Measurements from ENCODE around the gene TMED10. TPM values are rescaled to one million over a fixed set of nuclear protein-coding genes. Genes with fewer than 3 reads are reported as not detected.

The TMED10 gene
- total and polyA plus RNA-seq, 2 donors (not counting 1 experiment from before 2014, with no cell fraction given), result 223 to 333 TPM

- H3K4me3 ChIP-seq (replicated peaks in 1 of 4; ENCODE audit: control extremely low read depth in 1 of 4, insufficient read depth in 1 of 4, low read depth in 3 of 4, low read length in 4 of 4), result no peak overlapping the region
- TF ChIP-seq, protein P1, sequence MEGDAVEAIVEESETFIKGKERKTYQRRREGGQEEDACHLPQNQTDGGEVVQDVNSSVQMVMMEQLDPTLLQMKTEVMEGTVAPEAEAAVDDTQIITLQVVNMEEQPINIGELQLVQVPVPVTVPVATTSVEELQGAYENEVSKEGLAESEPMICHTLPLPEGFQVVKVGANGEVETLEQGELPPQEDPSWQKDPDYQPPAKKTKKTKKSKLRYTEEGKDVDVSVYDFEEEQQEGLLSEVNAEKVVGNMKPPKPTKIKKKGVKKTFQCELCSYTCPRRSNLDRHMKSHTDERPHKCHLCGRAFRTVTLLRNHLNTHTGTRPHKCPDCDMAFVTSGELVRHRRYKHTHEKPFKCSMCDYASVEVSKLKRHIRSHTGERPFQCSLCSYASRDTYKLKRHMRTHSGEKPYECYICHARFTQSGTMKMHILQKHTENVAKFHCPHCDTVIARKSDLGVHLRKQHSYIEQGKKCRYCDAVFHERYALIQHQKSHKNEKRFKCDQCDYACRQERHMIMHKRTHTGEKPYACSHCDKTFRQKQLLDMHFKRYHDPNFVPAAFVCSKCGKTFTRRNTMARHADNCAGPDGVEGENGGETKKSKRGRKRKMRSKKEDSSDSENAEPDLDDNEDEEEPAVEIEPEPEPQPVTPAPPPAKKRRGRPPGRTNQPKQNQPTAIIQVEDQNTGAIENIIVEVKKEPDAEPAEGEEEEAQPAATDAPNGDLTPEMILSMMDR (conservative IDR thresholded peaks at IDR 0.05 in 1 of 2, IDR thresholded peaks at IDR 0.05 in 1 of 2; ENCODE audit: low read depth in 1 of 2, low read length in 2 of 2), result no peak
- TF ChIP-seq EZH2 (IDR thresholded peaks at IDR 0.05; ENCODE audit: low read length, missing control alignments), result no peak
- H3K27me3 ChIP-seq (ENCODE audit: control insufficient read depth, insufficient read depth, low read length), result no peaks in the 10 kb centered on the region
- H3K4me1 ChIP-seq (ENCODE audit: control insufficient read depth, extremely low read depth, insufficient read depth, low read length), result no peaks in the 10 kb centered on the region
- no peaks in the 10 kb centered on the region for H4K20me1 ChIP-seq (ENCODE audit: control insufficient read depth, extremely low read depth, insufficient read depth, low read length)
- H2AFZ ChIP-seq (ENCODE audit: low read length), result no peak overlapping the region
- no peak overlapping the region for H3K4me2 ChIP-seq (ENCODE audit: extremely low read depth, insufficient read depth, low read length)
- H3K27ac ChIP-seq (ENCODE audit: insufficient read depth, low read length), result no peak overlapping the region
- no peaks in the 10 kb centered on the region for H3K36me3 ChIP-seq (ENCODE audit: control insufficient read depth, insufficient read depth, low read length)
- no peaks in the 10 kb centered on the region for H3K79me2 ChIP-seq (ENCODE audit: control insufficient read depth, insufficient read depth, low read length)
- no peaks in the 10 kb centered on the region for H3K9me3 ChIP-seq (ENCODE audit: control insufficient read depth, insufficient read depth, low read depth, low read length)
- DNase-seq (ENCODE audit: low read depth in 2 of 2), result no peak
- H3K9ac ChIP-seq (ENCODE audit: insufficient read depth, low read length), result no peak overlapping the region
Measured at GRCh38 chr14:75188520-75189268, 12.3 kb upstream of the TMED10 start.

DNA sequence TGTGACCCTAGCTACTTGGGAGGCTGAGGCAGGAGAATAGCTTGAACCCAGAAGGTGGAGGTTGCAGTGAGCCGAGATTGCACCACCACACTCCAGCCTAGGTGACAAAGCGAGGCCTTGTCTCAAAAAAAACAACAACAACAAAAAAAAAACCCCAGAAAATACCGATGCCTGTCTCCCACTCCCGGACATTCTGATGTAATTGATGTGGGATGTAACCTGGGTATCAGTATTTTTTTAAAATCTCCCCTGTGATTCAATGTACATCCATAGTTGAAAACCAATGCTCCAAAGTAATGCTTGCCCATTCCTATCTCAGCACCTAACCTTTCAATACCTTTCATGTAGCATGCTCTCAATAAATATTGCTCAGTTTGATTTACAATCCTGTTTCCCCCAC, 11.7 kb upstream of the TMED10 start:
- Histone ChIP-seq H2AFZ (ENCODE audit: low read length) (no peak overlapping the region), H3K36me3 (ENCODE audit: control insufficient read depth, insufficient read depth, low read length) (no peaks in the 10 kb centered on the region), H3K4me2 (ENCODE audit: extremely low read depth, insufficient read depth, low read length) (no peak overlapping the region), H3K4me3 (replicated peaks in 1 of 4; ENCODE audit: control extremely low read depth in 1 of 4, insufficient read depth in 1 of 4, low read depth in 3 of 4, low read length in 4 of 4) (no peak overlapping the region), H3K27me3 (ENCODE audit: control insufficient read depth, insufficient read depth, low read length) (no peaks in the 10 kb centered on the region), H3K79me2 (ENCODE audit: control insufficient read depth, insufficient read depth, low read length) (no peaks in the 10 kb centered on the region), H3K27ac (ENCODE audit: insufficient read depth, low read length) (no peak overlapping the region), H3K4me1 (ENCODE audit: control insufficient read depth, extremely low read depth, insufficient read depth, low read length) (peaks cover 2% of the 10 kb centered on the region), H3K9ac (ENCODE audit: insufficient read depth, low read length) (no peak overlapping the region), H3K9me3 (ENCODE audit: control insufficient read depth, insufficient read depth, low read depth, low read length) (no peaks in the 10 kb centered on the region), H4K20me1 (ENCODE audit: control insufficient read depth, extremely low read depth, insufficient read depth, low read length) (no peaks in the 10 kb centered on the region)
- DNase-seq (ENCODE audit: low read depth in 2 of 2), result no peak
- TF ChIP-seq, protein P1 (conservative IDR thresholded peaks at IDR 0.05 in 1 of 2, IDR thresholded peaks at IDR 0.05 in 1 of 2; ENCODE audit: low read depth in 1 of 2, low read length in 2 of 2), result no peak
- TF ChIP-seq EZH2 (IDR thresholded peaks at IDR 0.05; ENCODE audit: low read length, missing control alignments), result no peak

DNA sequence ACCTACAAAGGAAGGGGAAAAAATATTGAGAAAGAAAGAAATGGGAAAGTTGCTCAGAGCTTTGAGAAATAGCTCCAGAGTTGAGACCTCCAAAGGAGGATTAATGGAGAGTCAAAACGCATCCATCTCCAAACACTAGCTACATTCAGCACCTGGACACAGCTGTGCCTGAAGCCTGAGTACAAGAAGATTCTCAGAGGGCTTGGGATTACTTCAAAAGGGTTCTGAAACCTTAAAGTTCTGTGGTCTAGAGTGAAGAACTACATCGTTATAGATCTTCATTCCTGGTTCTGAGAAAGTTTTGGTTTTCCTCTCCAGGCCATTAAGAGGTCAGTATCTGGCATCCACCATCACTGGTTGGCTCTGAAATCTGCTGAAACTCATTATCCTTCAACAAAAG, 10.5 kb upstream of the TMED10 start:
- no peak overlapping the region for H3K4me3 ChIP-seq (replicated peaks in 1 of 4; ENCODE audit: control extremely low read depth in 1 of 4, insufficient read depth in 1 of 4, low read depth in 3 of 4, low read length in 4 of 4)
- H3K4me2 ChIP-seq (ENCODE audit: extremely low read depth, insufficient read depth, low read length), result no peak overlapping the region
- H3K27me3 ChIP-seq (ENCODE audit: control insufficient read depth, insufficient read depth, low read length), result no peaks in the 10 kb centered on the region
- DNase-seq (ENCODE audit: low read depth in 2 of 2), result no peak
- no peaks in the 10 kb centered on the region for H3K79me2 ChIP-seq (ENCODE audit: control insufficient read depth, insufficient read depth, low read length)
- no peaks in the 10 kb centered on the region for H4K20me1 ChIP-seq (ENCODE audit: control insufficient read depth, extremely low read depth, insufficient read depth, low read length)
- H3K36me3 ChIP-seq (ENCODE audit: control insufficient read depth, insufficient read depth, low read length), result no peaks in the 10 kb centered on the region
- peaks cover 2% of the 10 kb centered on the region for H3K4me1 ChIP-seq (ENCODE audit: control insufficient read depth, extremely low read depth, insufficient read depth, low read length)
- no peak overlapping the region for H3K9ac ChIP-seq (ENCODE audit: insufficient read depth, low read length)
- H3K9me3 ChIP-seq (ENCODE audit: control insufficient read depth, insufficient read depth, low read depth, low read length), result no peaks in the 10 kb centered on the region
- no peak overlapping the region for H2AFZ ChIP-seq (ENCODE audit: low read length)
- H3K27ac ChIP-seq (ENCODE audit: insufficient read depth, low read length), result no peak overlapping the region
- TF ChIP-seq, protein P1 (conservative IDR thresholded peaks at IDR 0.05 in 1 of 2, IDR thresholded peaks at IDR 0.05 in 1 of 2; ENCODE audit: low read depth in 1 of 2, low read length in 2 of 2), result no peak
